ENCODE data around the gene TCF4. TPM values are rescaled to one million over a fixed set of nuclear protein-coding genes. Genes with fewer than 3 reads are reported as not detected.

Gene TCF4
- total RNA-seq, 1 experiment from 2014 or later = 0.42 TPM

- no peak overlapping the region for H3K4me2 ChIP-seq (ENCODE audit: low read length)
- no peaks in the 10 kb centered on the region for H3K79me2 ChIP-seq (ENCODE audit: insufficient read depth, low read length)
- RAD21 ChIA-PET (ENCODE audit: low non-redundant PET in 1 of 2, low total read pairs in 2 of 2, uncharacterized antibody in 2 of 2, unreplicated experiment in 2 of 2) = no interaction called here
- no peaks in the 10 kb centered on the region for H3K36me3 ChIP-seq (ENCODE audit: control insufficient read depth in 1 of 2, insufficient read depth in 2 of 2, low read length in 2 of 2)
- H3K4me1 ChIP-seq (ENCODE audit: control insufficient read depth in 1 of 2, insufficient read depth in 2 of 2, low read length in 2 of 2) = no peaks in the 10 kb centered on the region
- CTCF ChIA-PET = no interaction called here
- no peak overlapping the region for H3K4me3 ChIP-seq (replicated peaks in 1 of 2; ENCODE audit: low read depth in 1 of 2, low read length in 2 of 2)
- no peak overlapping the region for H3K9ac ChIP-seq (ENCODE audit: low read length)
- H2AFZ ChIP-seq (ENCODE audit: low read depth, low read length, poor library complexity, severe bottlenecking) = no peak overlapping the region
- no peak for DNase-seq (ENCODE audit: low read depth, low spot score)
- no peaks in the 10 kb centered on the region for H3K9me3 ChIP-seq (ENCODE audit: control insufficient read depth in 1 of 2, insufficient read depth in 1 of 2, low read depth in 1 of 2, low read length in 2 of 2)
- no peaks in the 10 kb centered on the region for H3K27me3 ChIP-seq (ENCODE audit: insufficient read depth, low read length)
- no TSS peak for BruUV-seq (replicated peaks)
- no peak for TF ChIP-seq YY1 (IDR thresholded peaks at IDR 0.05; ENCODE audit: extremely low read depth, insufficient replicate concordance, low read depth, low read length)
- TF ChIP-seq EZH2phosphoT487 (IDR thresholded peaks at IDR 0.05; ENCODE audit: borderline replicate concordance) = no peak
- no peak for TF ChIP-seq SP1 (IDR thresholded peaks at IDR 0.05; ENCODE audit: low read depth)
- TF ChIP-seq ZFX (IDR thresholded peaks at IDR 0.05) = no peak
- TF ChIP-seq EGR1 (IDR thresholded peaks at IDR 0.05; ENCODE audit: low read depth) = no peak
- TF ChIP-seq REST (IDR thresholded peaks at IDR 0.05; ENCODE audit: low read depth) = no peak
- no peak for TF ChIP-seq RAD21 (IDR thresholded peaks at IDR 0.05; ENCODE audit: low read depth)
- no peak for TF ChIP-seq CEBPB (IDR thresholded peaks at IDR 0.05; ENCODE audit: low read depth)
- TF ChIP-seq, protein P1, sequence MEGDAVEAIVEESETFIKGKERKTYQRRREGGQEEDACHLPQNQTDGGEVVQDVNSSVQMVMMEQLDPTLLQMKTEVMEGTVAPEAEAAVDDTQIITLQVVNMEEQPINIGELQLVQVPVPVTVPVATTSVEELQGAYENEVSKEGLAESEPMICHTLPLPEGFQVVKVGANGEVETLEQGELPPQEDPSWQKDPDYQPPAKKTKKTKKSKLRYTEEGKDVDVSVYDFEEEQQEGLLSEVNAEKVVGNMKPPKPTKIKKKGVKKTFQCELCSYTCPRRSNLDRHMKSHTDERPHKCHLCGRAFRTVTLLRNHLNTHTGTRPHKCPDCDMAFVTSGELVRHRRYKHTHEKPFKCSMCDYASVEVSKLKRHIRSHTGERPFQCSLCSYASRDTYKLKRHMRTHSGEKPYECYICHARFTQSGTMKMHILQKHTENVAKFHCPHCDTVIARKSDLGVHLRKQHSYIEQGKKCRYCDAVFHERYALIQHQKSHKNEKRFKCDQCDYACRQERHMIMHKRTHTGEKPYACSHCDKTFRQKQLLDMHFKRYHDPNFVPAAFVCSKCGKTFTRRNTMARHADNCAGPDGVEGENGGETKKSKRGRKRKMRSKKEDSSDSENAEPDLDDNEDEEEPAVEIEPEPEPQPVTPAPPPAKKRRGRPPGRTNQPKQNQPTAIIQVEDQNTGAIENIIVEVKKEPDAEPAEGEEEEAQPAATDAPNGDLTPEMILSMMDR (IDR thresholded peaks at IDR 0.05 in 2 of 3, conservative IDR thresholded peaks at IDR 0.05 in 1 of 3; ENCODE audit: borderline replicate concordance in 1 of 3, insufficient read depth in 1 of 3, low read depth in 2 of 3, low read length in 2 of 3) = no peak
- no peak for TF ChIP-seq POLR2A (IDR thresholded peaks at IDR 0.05; ENCODE audit: borderline replicate concordance, extremely low read depth, insufficient read depth, insufficient read length)
- TF ChIP-seq POLR2AphosphoS5 (IDR thresholded peaks at IDR 0.05; ENCODE audit: low read depth, low read length) = no peak
- TF ChIP-seq TCF7L2 (IDR thresholded peaks at IDR 0.05; ENCODE audit: borderline replicate concordance, extremely low read depth, insufficient read depth, insufficient read length) = no peak
- no peak overlapping the region for H3K27ac ChIP-seq (ENCODE audit: low read depth, low read length)
- ATAC-seq = no peak
- no peaks in the 10 kb centered on the region for H3K9me2 ChIP-seq (ENCODE audit: insufficient read depth)
- POLR2A ChIA-PET = no interaction called here
- H4K20me1 ChIP-seq (ENCODE audit: insufficient read depth) = no peaks in the 10 kb centered on the region
- intact Hi-C loops (cut with micrococcal nuclease) = no loop called here
These were observed 307.5 kb downstream of the TCF4 start for GRCh38 chr18:55280503-55280902.
